Right cardiac atrium (tissue), 5 donors: ENCODE data around the gene SLC25A6. TPM values are rescaled to one million over a fixed set of nuclear protein-coding genes. Genes with fewer than 3 reads are reported as not detected.
"Not testable (repeated sequence)": the region's sequence is repeated elsewhere in the genome, so short reads cannot be mapped to it uniquely, and the experiment has no call there.

ENCODE experiments used
- ATAC-seq, 2 donors: fragments of 200-7000 bp; cut with Tn5 transposase; one replicate each; pipeline versions ENCODE4 v1.8.0 to v1.9.1; 2020; ENCODE audit warnings: moderate library complexity in 2 of 2, mild to moderate bottlenecking in 1 of 2
- DNase-seq, 3 donors: peaks; one replicate each; pipeline ENCODE4 v3.0.0-alpha.2; 2020
- H3K27ac ChIP-seq: one replicate; pipeline ENCODE4 v1.5.1; 2013; ENCODE audit warnings: mild to moderate bottlenecking, low read length, control low read depth, moderate library complexity
- H3K27me3 ChIP-seq: one replicate; pipeline ENCODE4 v1.6.1; 2013; ENCODE audit not compliant: control insufficient read depth, insufficient read depth
- H3K4me1 ChIP-seq: one replicate; pipeline ENCODE4 v1.6.1; 2013; ENCODE audit warnings: low read length; ENCODE audit not compliant: control insufficient read depth, insufficient read depth
- H3K4me3 ChIP-seq: one replicate; pipeline ENCODE4 v1.5.1; 2013; ENCODE audit warnings: low read length, control low read depth
- H3K9me3 ChIP-seq: one replicate; pipeline ENCODE4 v1.6.1; 2013; ENCODE audit warnings: low read length; ENCODE audit not compliant: control insufficient read depth
- WGBS: extraction: QIAGEN DNeasy Blood & Tissue Kit; methylation state at CpG from one replicate; pipeline ENCODE4 v1.1.7; 2013; 5-methylcytosine and 5-hydroxymethylcytosine counted together
- intact Hi-C, 4 donors: fragments of 100-400 bp; cut with DNase I; formaldehyde crosslinking; loops; one replicate each; pipeline versions ENCODE4 v1.11.0 to v1.14.0; 2022 to 2023
- polyA plus RNA-seq: library from polyadenylated mRNA; stranded (reverse); fragments of 200-250 nt; gene quantifications from one replicate; pipeline ENCODE4 v1.2.3, GENCODE V29; 2013
- total RNA-seq, 4 donors: library from RNA; stranded (reverse); fragmentation: NEBNext Ultra II Directional; extraction: Animal tissue kit (Norgen Biotek cat#: 25700); gene quantifications; one replicate each; pipeline ENCODE4 v1.2.1, GENCODE V29; 2021
- donor health status: healthy with polysubstance abuse.
- donor health status: DM: no; HTN: yes; CAD: no.
- donor health status: DM: no; HTN: no; CAD: no.
- donor health status: DM: no; HTN: yes; CAD: no; lungs with severe emphysema.
- donor health status: DM: yes; HTN: yes; CAD: no.

The SLC25A6 gene
- total and polyA plus RNA-seq, 5 donors, result 154 to 228 (median 182) TPM

- no peaks in the 10 kb centered on the region for H3K4me1 ChIP-seq
- no peaks in the 10 kb centered on the region for H3K27me3 ChIP-seq
- peak in 2 of 3 donors; percentile 23 to 37 for DNase-seq
- no peak for ATAC-seq
- H3K4me3 ChIP-seq, result no peak overlapping the region
- intact Hi-C loops, result no loop called here
- H3K27ac ChIP-seq, result no peak overlapping the region
- no peaks in the 10 kb centered on the region for H3K9me3 ChIP-seq
- WGBS, result 91% methylated on average over 31 of the region's 31 CpGs
Measured at GRCh38 chrX:1412551-1413161, 20.7 kb upstream of the SLC25A6 start.

GRCh38 chrX:1411326-1411725 is 19.4 kb upstream of the SLC25A6 start:
- H3K27ac ChIP-seq, result no peak overlapping the region
- H3K4me3 ChIP-seq, result no peak overlapping the region
- intact Hi-C loops, result no loop called here
- no peaks in the 10 kb centered on the region for H3K4me1 ChIP-seq
- no peak for ATAC-seq
- no peaks in the 10 kb centered on the region for H3K9me3 ChIP-seq
- WGBS, result 79% methylated on average over 12 of the region's 12 CpGs
- peak in 1 of 3 donors; percentile 29 for DNase-seq
- no peaks in the 10 kb centered on the region for H3K27me3 ChIP-seq

- Histone ChIP-seq H3K4me1 (no peaks in the 10 kb centered on the region), H3K27ac (no peak overlapping the region), H3K4me3 (no peak overlapping the region), H3K9me3 (no peaks in the 10 kb centered on the region), H3K27me3 (no peaks in the 10 kb centered on the region)
- intact Hi-C loops, result no loop called here
- ATAC-seq, result no peak
- DNase-seq, result no peak
Measured at GRCh38 chrX:1407035-1407434, 15.1 kb upstream of the SLC25A6 start.

- H3K9me3 ChIP-seq, ATAC-seq, H3K27me3 ChIP-seq, H3K4me3 ChIP-seq, H3K27ac ChIP-seq, DNase-seq, intact Hi-C loops, H3K4me1 ChIP-seq: not testable (repeated sequence)
- 97% methylated on average over 2 of the region's 2 CpGs for WGBS
Measured at GRCh38 chrX:1405769-1406168, 13.9 kb upstream of the SLC25A6 start.

GRCh38 chrX:1403867-1404266 is 12.0 kb upstream of the SLC25A6 start:
- ATAC-seq, intact Hi-C loops, H3K27me3 ChIP-seq, H3K27ac ChIP-seq, H3K9me3 ChIP-seq, H3K4me1 ChIP-seq, H3K4me3 ChIP-seq, DNase-seq: not testable (repeated sequence)
- over 99% methylated on average over 3 of the region's 3 CpGs for WGBS

GRCh38 chrX:1403228-1403627 is 11.3 kb upstream of the SLC25A6 start:
- DNase-seq (peak in 2 of 3 donors; percentile 25 to 45), ATAC-seq (no peak)
- Histone ChIP-seq H3K4me1 (no peaks in the 10 kb centered on the region), H3K27ac (no peak overlapping the region), H3K27me3 (no peaks in the 10 kb centered on the region), H3K4me3 (no peak overlapping the region), H3K9me3 (no peaks in the 10 kb centered on the region)
- intact Hi-C loops, result no loop called here
- WGBS, result 97% methylated on average over 10 of the region's 10 CpGs

GRCh38 chrX:1401611-1402430 is 9.9 kb upstream of the SLC25A6 start:
- WGBS, result 89% methylated on average over 30 of the region's 30 CpGs
- Histone ChIP-seq H3K27me3 (no peaks in the 10 kb centered on the region), H3K4me1 (no peaks in the 10 kb centered on the region), H3K27ac (no peak overlapping the region), H3K9me3 (no peaks in the 10 kb centered on the region), H3K4me3 (no peak overlapping the region)
- peak in 1 of 2 donors; percentile 9 for ATAC-seq
- intact Hi-C loops, result no loop called here
- peak in 2 of 3 donors; percentile 45 to 47 for DNase-seq

- DNase-seq (peak in 2 of 3 donors; percentile 49 to 57), ATAC-seq (no peak)
- 87% methylated on average over 27 of the region's 27 CpGs for WGBS
- Histone ChIP-seq H3K9me3 (no peaks in the 10 kb centered on the region), H3K4me1 (no peaks in the 10 kb centered on the region), H3K27ac (no peak overlapping the region), H3K4me3 (no peak overlapping the region), H3K27me3 (no peaks in the 10 kb centered on the region)
- intact Hi-C loops, result no loop called here
Measured at GRCh38 chrX:1400742-1401471, 9.0 kb upstream of the SLC25A6 start.

- Histone ChIP-seq H3K27ac (no peak overlapping the region), H3K27me3 (no peaks in the 10 kb centered on the region), H3K4me1 (no peaks in the 10 kb centered on the region), H3K9me3 (no peaks in the 10 kb centered on the region), H3K4me3 (no peak overlapping the region)
- DNase-seq (peak in 2 of 3 donors; percentile 15 to 40), ATAC-seq (no peak)
- intact Hi-C loops, result no loop called here
- 95% methylated on average over 12 of the region's 12 CpGs for WGBS
Measured at GRCh38 chrX:1400049-1400448, 8.1 kb upstream of the SLC25A6 start.

GRCh38 chrX:1398431-1399340 is 6.8 kb upstream of the SLC25A6 start:
- peak in 1 of 2 donors; percentile 57 for ATAC-seq
- Histone ChIP-seq H3K27me3 (no peaks in the 10 kb centered on the region), H3K4me3 (no peak overlapping the region), H3K4me1 (no peaks in the 10 kb centered on the region), H3K27ac (no peak overlapping the region), H3K9me3 (no peaks in the 10 kb centered on the region)
- peak in 2 of 3 donors; percentile 41 to 43 for DNase-seq
- intact Hi-C loops, result loop anchor here in 2 of 4 donors (10.0 kb wide), 1 partner anchor 46 kb away; no protein-coding TSS in a partner anchor
- 85% methylated on average over 29 of the region's 29 CpGs for WGBS
